ENCODE data around the gene FSD1L. TPM values are rescaled to one million over a fixed set of nuclear protein-coding genes. Genes with fewer than 3 reads are reported as not detected.

The FSD1L gene
- total and polyA plus RNA-seq, 2 of the 13 experiments (the other 11 are each of a cell fraction or from before 2014, with no cell fraction given): 4.1 to 5.1 TPM

DNA sequence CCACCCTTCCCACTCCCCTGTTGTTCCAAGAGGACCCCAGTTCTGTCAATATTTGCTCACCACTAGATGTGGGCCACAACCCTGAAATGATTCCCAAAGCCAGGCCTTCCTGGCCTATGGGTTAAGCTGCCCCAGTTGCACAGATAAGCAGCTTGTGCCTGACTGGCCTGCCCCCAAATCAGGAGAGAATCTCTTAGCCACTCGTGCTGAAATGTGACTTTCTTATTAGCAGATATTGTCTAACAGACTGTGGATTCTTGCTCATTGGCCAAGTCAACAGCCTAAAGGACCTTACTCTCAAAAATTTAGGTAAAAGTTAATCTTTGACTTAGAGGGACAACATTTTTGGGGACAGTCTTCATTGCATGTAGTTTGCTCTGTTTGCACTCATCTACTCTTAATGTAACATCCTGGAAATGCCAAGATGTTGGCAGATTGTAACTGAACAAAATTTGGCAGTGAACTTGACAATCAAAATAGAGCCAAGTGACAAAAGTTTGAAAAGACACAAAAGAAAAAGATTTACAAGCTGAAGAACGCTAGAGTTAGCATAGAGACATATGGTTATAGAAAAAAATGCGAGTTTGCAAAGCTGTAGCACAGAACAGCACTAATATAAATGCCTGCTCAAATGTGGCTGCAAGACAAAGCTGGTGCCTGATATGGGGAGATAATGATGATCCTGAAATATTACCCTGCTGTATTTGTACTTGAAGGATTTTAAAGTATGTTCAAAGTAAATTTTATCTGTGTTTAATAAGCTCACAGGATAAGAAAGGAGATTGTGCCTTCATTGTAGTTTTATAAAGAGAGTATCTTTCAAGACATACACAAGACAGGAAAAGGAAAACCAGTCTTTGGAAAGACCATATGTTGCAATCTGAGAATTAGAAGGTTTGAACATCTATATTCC, 29.0 kb upstream of the FSD1L start (continued):
- TF ChIP-seq, protein P1, sequence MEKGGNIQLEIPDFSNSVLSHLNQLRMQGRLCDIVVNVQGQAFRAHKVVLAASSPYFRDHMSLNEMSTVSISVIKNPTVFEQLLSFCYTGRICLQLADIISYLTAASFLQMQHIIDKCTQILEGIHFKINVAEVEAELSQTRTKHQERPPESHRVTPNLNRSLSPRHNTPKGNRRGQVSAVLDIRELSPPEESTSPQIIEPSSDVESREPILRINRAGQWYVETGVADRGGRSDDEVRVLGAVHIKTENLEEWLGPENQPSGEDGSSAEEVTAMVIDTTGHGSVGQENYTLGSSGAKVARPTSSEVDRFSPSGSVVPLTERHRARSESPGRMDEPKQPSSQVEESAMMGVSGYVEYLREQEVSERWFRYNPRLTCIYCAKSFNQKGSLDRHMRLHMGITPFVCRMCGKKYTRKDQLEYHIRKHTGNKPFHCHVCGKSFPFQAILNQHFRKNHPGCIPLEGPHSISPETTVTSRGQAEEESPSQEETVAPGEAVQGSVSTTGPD (CRISPR knock-in tag; IDR thresholded peaks at IDR 0.05): no peak
- TF ChIP-seq STAT5B (CRISPR knock-in tag; IDR thresholded peaks at IDR 0.05) (no peak), SAP130 (CRISPR knock-in tag; IDR thresholded peaks at IDR 0.05; ENCODE audit: low read depth) (peak; percentile 79), MEIS1 (CRISPR knock-in tag; IDR thresholded peaks at IDR 0.05; ENCODE audit: borderline replicate concordance) (peak; percentile 89), MED8 (CRISPR knock-in tag; IDR thresholded peaks at IDR 0.05; ENCODE audit: insufficient replicate concordance) (peak; percentile 39), HMGA1 (CRISPR knock-in tag; conservative IDR thresholded peaks at IDR 0.05) (no peak), ZNF292 (CRISPR knock-in tag; IDR thresholded peaks at IDR 0.05; ENCODE audit: borderline replicate concordance, low read depth) (no peak), POGZ (CRISPR knock-in tag; IDR thresholded peaks at IDR 0.05) (peak; percentile 84), HOXA7 (CRISPR knock-in tag; IDR thresholded peaks at IDR 0.05) (no peak), RBM22 (optimal IDR thresholded peaks at IDR 0.05; ENCODE audit: low read length) (no peak), ZNF775 (CRISPR knock-in tag; IDR thresholded peaks at IDR 0.05; ENCODE audit: borderline replicate concordance) (no peak), ZFP36L1 (CRISPR knock-in tag; IDR thresholded peaks at IDR 0.05) (0 out of 2 replicates have a peak, but pooled peaks have one; percentile 55), ATF7 (IDR thresholded peaks at IDR 0.05) (no peak), ATF7 (CRISPR knock-in tag; IDR thresholded peaks at IDR 0.05) (no peak), RARA (CRISPR knock-in tag; IDR thresholded peaks at IDR 0.05) (peak; percentile 83), ATAD3A (CRISPR knock-in tag; IDR thresholded peaks at IDR 0.05) (no peak)
- TF ChIP-seq, protein P2, sequence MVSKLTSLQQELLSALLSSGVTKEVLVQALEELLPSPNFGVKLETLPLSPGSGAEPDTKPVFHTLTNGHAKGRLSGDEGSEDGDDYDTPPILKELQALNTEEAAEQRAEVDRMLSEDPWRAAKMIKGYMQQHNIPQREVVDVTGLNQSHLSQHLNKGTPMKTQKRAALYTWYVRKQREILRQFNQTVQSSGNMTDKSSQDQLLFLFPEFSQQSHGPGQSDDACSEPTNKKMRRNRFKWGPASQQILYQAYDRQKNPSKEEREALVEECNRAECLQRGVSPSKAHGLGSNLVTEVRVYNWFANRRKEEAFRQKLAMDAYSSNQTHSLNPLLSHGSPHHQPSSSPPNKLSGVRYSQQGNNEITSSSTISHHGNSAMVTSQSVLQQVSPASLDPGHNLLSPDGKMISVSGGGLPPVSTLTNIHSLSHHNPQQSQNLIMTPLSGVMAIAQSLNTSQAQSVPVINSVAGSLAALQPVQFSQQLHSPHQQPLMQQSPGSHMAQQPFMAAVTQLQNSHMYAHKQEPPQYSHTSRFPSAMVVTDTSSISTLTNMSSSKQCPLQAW (CRISPR knock-in tag; IDR thresholded peaks at IDR 0.05): peak; percentile 99
- TF ChIP-seq, protein P3, sequence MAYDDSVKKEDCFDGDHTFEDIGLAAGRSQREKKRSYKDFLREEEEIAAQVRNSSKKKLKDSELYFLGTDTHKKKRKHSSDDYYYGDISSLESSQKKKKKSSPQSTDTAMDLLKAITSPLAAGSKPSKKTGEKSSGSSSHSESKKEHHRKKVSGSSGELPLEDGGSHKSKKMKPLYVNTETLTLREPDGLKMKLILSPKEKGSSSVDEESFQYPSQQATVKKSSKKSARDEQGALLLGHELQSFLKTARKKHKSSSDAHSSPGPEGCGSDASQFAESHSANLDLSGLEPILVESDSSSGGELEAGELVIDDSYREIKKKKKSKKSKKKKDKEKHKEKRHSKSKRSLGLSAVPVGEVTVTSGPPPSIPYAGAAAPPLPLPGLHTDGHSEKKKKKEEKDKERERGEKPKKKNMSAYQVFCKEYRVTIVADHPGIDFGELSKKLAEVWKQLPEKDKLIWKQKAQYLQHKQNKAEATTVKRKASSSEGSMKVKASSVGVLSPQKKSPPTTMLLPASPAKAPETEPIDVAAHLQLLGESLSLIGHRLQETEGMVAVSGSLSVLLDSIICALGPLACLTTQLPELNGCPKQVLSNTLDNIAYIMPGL (CRISPR knock-in tag; IDR thresholded peaks at IDR 0.05; ENCODE audit: borderline replicate concordance in 1 of 2, low read depth in 1 of 2): peak; percentile 28 to 43; a peak in 1 of 4 replicates
- TF ChIP-seq, protein P4, sequence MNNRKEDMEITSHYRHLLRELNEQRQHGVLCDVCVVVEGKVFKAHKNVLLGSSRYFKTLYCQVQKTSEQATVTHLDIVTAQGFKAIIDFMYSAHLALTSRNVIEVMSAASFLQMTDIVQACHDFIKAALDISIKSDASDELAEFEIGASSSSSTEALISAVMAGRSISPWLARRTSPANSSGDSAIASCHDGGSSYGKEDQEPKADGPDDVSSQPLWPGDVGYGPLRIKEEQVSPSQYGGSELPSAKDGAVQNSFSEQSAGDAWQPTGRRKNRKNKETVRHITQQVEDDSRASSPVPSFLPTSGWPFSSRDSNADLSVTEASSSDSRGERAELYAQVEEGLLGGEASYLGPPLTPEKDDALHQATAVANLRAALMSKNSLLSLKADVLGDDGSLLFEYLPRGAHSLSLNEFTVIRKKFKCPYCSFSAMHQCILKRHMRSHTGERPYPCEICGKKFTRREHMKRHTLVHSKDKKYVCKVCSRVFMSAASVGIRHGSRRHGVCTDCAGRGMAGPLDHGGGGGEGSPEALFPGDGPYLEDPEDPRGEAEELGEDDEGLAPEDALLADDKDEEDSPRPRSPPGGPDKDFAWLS (CRISPR knock-in tag; IDR thresholded peaks at IDR 0.05; ENCODE audit: borderline replicate concordance): no peak

Data from HepG2 (cell line).